SH-SY5Y (cell line): Measurements from ENCODE around the gene RPL38.

Experiments
- GATA2 ChIP-seq: IDR thresholded peaks from 2 replicates; pipeline ENCODE4 v1.6.1; 2011; ENCODE audit warnings: mild to moderate bottlenecking, low read depth, low read length
- GATA3 ChIP-seq: IDR thresholded peaks from 2 replicates; pipeline ENCODE4 v1.6.1; 2011; ENCODE audit warnings: low read depth, mild to moderate bottlenecking, low read length, moderate library complexity

DNA sequence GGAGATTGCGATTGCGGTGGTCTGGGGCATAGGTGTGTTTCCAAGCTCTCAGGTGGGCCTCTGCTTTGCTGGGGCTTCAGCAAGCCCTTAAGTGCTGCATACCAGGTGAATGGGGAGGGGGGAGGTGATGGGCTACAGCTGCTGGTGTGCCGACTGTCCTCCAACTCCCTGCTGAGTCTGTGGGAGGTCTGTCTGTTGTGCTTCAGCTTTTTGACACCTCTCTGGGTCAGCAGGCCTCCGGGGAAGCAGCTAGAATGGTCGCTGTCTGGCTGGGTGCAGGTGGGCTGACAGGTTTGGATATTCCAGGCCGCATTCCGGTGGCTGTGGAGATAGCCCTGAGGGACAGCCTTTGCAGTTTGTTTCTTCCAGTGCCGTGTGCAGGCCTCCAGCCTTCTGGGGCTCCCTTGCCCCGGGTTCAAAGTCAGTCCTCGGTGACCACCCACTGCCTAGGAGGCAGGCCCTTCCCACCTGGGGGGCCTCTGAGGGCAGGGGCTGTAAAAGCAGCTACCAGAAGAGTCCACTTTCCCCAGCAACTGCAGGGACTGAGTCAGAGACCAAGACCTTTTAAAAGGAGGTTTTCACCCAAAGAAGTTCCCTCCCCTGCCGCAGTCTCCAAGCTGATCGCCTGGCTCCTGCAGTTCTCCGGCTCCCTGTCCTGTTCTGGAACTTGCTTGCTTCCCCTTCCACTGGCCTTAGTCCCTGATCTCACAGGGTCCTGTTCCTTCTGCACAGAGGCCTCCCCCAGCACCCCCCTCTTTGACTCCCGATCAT, 7.8 kb downstream of the RPL38 start:
- no peak for TF ChIP-seq GATA3
- TF ChIP-seq GATA2 = no peak
